OCI-LY7 (cell line): ENCODE data around the gene RPA1.

Experiments used
- CTCF ChIP-seq: fragments of 200-600 bp; sonication (generic); conservative IDR thresholded peaks from 2 replicates; pipeline ENCODE4 v1.5.1; 2014; ENCODE audit warnings: mild to moderate bottlenecking, antibody characterized with exemption, low read length, moderate library complexity, mixed read lengths
- EZH2phosphoT487 ChIP-seq: fragments of 200-600 bp; sonication (generic); IDR thresholded peaks from 2 replicates; pipeline ENCODE4 v1.6.1; 2018; ENCODE audit warnings: low read depth, borderline replicate concordance, mild to moderate bottlenecking, mixed run types, antibody characterized with exemption, low read length, moderate library complexity, mixed read lengths

GRCh38 chr17:1915889-1916288 is 86.1 kb downstream of the RPA1 start:
- TF ChIP-seq CTCF: no peak
- TF ChIP-seq EZH2phosphoT487: no peak
